ENCODE data around the gene TANC1.

DNA sequence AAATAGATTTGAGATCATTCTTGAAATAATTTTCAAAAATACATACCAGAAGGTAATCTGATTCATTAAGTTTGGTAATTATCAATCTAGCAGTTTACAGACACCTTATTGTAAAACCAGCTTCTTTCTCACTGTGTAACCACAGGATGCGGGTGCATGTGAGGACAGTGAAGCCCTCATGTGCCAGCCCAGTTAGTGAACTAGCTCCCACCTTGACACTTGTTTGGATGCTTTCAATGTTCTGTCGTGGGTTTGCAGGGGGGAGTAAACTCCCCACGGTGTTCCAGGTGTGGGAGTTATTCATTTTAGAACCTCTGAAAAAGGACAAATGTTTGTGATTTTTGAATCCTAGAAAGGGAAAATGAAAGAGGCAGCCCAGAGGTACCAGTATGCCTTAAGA is 259.0 kb downstream of the TANC1 start:
- TF ChIP-seq, protein P1, sequence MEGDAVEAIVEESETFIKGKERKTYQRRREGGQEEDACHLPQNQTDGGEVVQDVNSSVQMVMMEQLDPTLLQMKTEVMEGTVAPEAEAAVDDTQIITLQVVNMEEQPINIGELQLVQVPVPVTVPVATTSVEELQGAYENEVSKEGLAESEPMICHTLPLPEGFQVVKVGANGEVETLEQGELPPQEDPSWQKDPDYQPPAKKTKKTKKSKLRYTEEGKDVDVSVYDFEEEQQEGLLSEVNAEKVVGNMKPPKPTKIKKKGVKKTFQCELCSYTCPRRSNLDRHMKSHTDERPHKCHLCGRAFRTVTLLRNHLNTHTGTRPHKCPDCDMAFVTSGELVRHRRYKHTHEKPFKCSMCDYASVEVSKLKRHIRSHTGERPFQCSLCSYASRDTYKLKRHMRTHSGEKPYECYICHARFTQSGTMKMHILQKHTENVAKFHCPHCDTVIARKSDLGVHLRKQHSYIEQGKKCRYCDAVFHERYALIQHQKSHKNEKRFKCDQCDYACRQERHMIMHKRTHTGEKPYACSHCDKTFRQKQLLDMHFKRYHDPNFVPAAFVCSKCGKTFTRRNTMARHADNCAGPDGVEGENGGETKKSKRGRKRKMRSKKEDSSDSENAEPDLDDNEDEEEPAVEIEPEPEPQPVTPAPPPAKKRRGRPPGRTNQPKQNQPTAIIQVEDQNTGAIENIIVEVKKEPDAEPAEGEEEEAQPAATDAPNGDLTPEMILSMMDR (conservative IDR thresholded peaks at IDR 0.05; ENCODE audit: low read length), result no peak
- no peak for TF ChIP-seq EZH2phosphoT487 (IDR thresholded peaks at IDR 0.05; ENCODE audit: borderline replicate concordance)
